Hepatocyte (in vitro differentiated cells): ENCODE results near the gene CFD. TPM values are rescaled to one million over a fixed set of nuclear protein-coding genes. Genes with fewer than 3 reads are reported as not detected.

ENCODE experiments used
- DNase-seq: peaks from one replicate; pipeline ENCODE4 v3.0.0-alpha.2; 2016; ENCODE audit warnings: low spot score
- H2AFZ ChIP-seq: fragments of 200-600 bp; sonication (generic); 2 replicates; pipeline ENCODE4 v1.6.0; 2016; ENCODE audit warnings: antibody characterized with exemption, mild to moderate bottlenecking
- H3K27ac ChIP-seq: fragments of 200-600 bp; sonication (generic); 2 replicates; pipeline ENCODE4 v1.5.1; 2016; ENCODE audit warnings: mild to moderate bottlenecking
- H3K27me3 ChIP-seq: fragments of 200-600 bp; sonication (generic); 2 replicates; pipeline ENCODE4 v1.6.1; 2016
- H3K36me3 ChIP-seq: fragments of 200-600 bp; sonication (generic); replicated peaks from 2 replicates; pipeline ENCODE4 v1.5.1; 2016; ENCODE audit warnings: low read depth; ENCODE audit not compliant: insufficient read depth
- H3K4me1 ChIP-seq: fragments of 200-600 bp; sonication (generic); 2 replicates; pipeline ENCODE4 v1.5.1; 2016; ENCODE audit warnings: mild to moderate bottlenecking, moderate library complexity; ENCODE audit not compliant: insufficient read depth
- H3K4me2 ChIP-seq: fragments of 200-600 bp; sonication (generic); 2 replicates; pipeline ENCODE4 v1.6.0; 2016
- H3K4me3 ChIP-seq: fragments of 200-600 bp; sonication (generic); 2 replicates; pipeline ENCODE4 v1.5.1; 2016; ENCODE audit warnings: mild to moderate bottlenecking
- H3K79me2 ChIP-seq: fragments of 200-600 bp; sonication (generic); 2 replicates; pipeline ENCODE4 v1.6.0; 2017; ENCODE audit warnings: mild to moderate bottlenecking
- H3K9me2 ChIP-seq: fragments of 200-600 bp; sonication (generic); replicated peaks from 2 replicates; pipeline ENCODE4 v1.6.0; 2017; ENCODE audit warnings: mild to moderate bottlenecking; ENCODE audit not compliant: insufficient read depth
- H3K9me3 ChIP-seq: fragments of 200-600 bp; sonication (generic); 2 replicates; pipeline ENCODE4 v1.5.1; 2016; ENCODE audit warnings: low read depth, mild to moderate bottlenecking
- H4K20me1 ChIP-seq: fragments of 200-600 bp; sonication (generic); 2 replicates; pipeline ENCODE4 v1.6.0; 2016; ENCODE audit warnings: mild to moderate bottlenecking; ENCODE audit not compliant: insufficient read depth, poor library complexity, severe bottlenecking
- EZH2 ChIP-seq: fragments of 200-600 bp; sonication (generic); IDR thresholded peaks from 2 replicates; pipeline ENCODE4 v1.6.1; 2016; ENCODE audit warnings: antibody characterized with exemption, mild to moderate bottlenecking, borderline replicate concordance
- EZH2phosphoT487 ChIP-seq: fragments of 200-600 bp; sonication (generic); IDR thresholded peaks from one replicate; pipeline ENCODE4 v1.6.1; 2018; ENCODE audit warnings: antibody characterized with exemption, mild to moderate bottlenecking, low read depth, moderate library complexity; ENCODE audit not compliant: unreplicated experiment, severe bottlenecking
- WGBS: methylation state at CpG from one replicate; pipeline ENCODE4 v1.1.6; 2016; ENCODE audit warnings: low lambda C conversion rate; ENCODE audit errors: missing lambda C conversion rate; 5-methylcytosine and 5-hydroxymethylcytosine counted together
- polyA plus RNA-seq: library from polyadenylated mRNA; unstranded; fragments of >200 nt; fragmentation: Nextera tagmentation; extraction: Ambion mirVana; gene quantifications from 2 replicates; pipeline ENCODE4 v1.2.1, GENCODE V29; 2016
- total RNA-seq: library from RNA; depleted of rRNA; stranded (reverse); fragments of >200 nt; gene quantifications from 2 replicates; pipeline ENCODE4 v1.2.3, GENCODE V29; 2014
- TF ChIP-seq, protein P1 (sequence below): fragments of 200-600 bp; sonication (generic); IDR thresholded peaks from 2 replicates; pipeline ENCODE4 v1.5.1; 2016; ENCODE audit warnings: antibody characterized with exemption, mild to moderate bottlenecking; ENCODE audit not compliant: poor library complexity

The CFD gene
- total and polyA plus RNA-seq, 2 experiments from 2014 or later: 3.3 to 8.2 TPM

GRCh38 chr19:871446-872265, 12.2 kb downstream of the CFD start:
- Histone ChIP-seq H2AFZ (no peak overlapping the region), H3K27ac (peak overlapping the region; percentile 30), H3K27me3 (no peaks in the 10 kb centered on the region), H3K4me3 (no peak overlapping the region), H3K36me3 (no peaks in the 10 kb centered on the region), H3K9me3 (no peaks in the 10 kb centered on the region), H4K20me1 (no peaks in the 10 kb centered on the region), H3K4me2 (peak overlapping the region; percentile 19), H3K79me2 (no peaks in the 10 kb centered on the region), H3K9me2 (no peaks in the 10 kb centered on the region), H3K4me1 (no peaks in the 10 kb centered on the region)
- TF ChIP-seq EZH2 (no peak), EZH2phosphoT487 (no peak)
- TF ChIP-seq, protein P1, sequence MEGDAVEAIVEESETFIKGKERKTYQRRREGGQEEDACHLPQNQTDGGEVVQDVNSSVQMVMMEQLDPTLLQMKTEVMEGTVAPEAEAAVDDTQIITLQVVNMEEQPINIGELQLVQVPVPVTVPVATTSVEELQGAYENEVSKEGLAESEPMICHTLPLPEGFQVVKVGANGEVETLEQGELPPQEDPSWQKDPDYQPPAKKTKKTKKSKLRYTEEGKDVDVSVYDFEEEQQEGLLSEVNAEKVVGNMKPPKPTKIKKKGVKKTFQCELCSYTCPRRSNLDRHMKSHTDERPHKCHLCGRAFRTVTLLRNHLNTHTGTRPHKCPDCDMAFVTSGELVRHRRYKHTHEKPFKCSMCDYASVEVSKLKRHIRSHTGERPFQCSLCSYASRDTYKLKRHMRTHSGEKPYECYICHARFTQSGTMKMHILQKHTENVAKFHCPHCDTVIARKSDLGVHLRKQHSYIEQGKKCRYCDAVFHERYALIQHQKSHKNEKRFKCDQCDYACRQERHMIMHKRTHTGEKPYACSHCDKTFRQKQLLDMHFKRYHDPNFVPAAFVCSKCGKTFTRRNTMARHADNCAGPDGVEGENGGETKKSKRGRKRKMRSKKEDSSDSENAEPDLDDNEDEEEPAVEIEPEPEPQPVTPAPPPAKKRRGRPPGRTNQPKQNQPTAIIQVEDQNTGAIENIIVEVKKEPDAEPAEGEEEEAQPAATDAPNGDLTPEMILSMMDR: no peak
- WGBS: 74% methylated on average over 10 of the region's 33 CpGs
- no peak for DNase-seq

DNA sequence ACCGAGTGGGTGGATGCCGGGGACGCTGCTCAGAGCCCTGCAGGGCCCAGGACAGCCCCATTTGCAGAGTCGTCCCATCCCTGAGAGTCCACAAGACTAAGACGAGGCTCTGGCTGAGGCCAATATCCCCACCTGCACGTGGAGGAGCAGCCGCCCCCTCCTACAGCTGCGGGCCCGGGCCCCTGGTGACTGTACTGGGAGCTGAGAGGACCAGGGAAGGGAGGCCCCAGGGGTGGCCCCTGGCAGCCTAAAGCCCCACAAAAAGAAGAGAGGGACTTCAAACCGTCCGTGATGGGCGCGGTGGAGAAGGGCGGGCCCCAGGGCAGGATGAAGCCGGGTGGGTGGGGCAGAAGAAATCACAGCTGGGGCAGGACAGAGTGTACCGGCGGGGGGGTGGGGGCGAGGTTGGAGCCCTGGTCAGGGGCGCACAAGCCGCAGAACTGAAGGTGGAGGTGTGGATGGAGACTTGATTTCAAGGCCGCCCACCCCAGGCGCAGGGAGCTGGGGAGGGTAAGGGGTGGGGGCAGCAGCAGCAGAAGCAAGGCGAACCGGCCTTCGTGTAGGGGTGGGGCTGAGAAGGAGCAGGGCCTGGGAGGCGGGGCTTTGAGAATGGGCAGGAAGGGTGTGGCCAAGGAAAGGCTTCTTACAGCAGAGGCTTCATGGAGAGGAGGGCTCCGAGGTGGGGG, 12.9 kb downstream of the CFD start:
- no peaks in the 10 kb centered on the region for H3K79me2 ChIP-seq
- peak overlapping the region; percentile 19 for H3K4me2 ChIP-seq
- WGBS: 84% methylated on average over 20 of the region's 27 CpGs
- peak; percentile 79 for DNase-seq
- H3K27ac ChIP-seq: peak overlapping the region; percentile 30
- H2AFZ ChIP-seq: no peak overlapping the region
- no peak overlapping the region for H3K4me3 ChIP-seq
- TF ChIP-seq, protein P1: no peak
- no peak for TF ChIP-seq EZH2phosphoT487
- TF ChIP-seq EZH2: no peak
- H3K4me1 ChIP-seq: no peaks in the 10 kb centered on the region
- no peaks in the 10 kb centered on the region for H3K36me3 ChIP-seq
- H3K9me3 ChIP-seq: no peaks in the 10 kb centered on the region
- H4K20me1 ChIP-seq: no peaks in the 10 kb centered on the region
- no peaks in the 10 kb centered on the region for H3K9me2 ChIP-seq
- no peaks in the 10 kb centered on the region for H3K27me3 ChIP-seq

DNA sequence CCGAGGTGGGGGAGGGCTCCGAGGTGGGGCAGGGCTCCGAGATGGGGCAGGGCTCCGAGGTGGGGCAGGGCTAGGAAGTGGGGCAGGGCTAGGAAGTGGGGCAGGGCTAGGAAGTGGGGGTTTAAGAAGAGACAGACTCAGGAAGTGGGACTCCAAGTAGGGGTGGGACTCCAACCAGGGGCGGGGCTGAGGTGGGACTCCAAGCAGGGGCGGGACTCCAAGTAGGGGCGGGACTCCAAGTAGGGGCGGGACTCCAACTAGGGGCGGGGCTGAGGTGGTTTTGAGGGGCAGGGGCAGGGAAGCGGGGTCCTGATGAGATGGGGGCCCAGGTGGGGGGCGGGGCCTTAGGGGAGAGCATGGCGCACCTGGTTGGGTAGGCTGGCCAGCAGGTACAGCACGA, 13.6 kb downstream of the CFD start:
- TF ChIP-seq EZH2 (no peak), EZH2phosphoT487 (no peak)
- TF ChIP-seq, protein P1: no peak
- Histone ChIP-seq H3K27ac (no peak overlapping the region), H2AFZ (no peak overlapping the region), H3K4me3 (no peak overlapping the region), H3K9me2 (no peaks in the 10 kb centered on the region), H4K20me1 (no peaks in the 10 kb centered on the region), H3K4me2 (no peak overlapping the region), H3K36me3 (no peaks in the 10 kb centered on the region), H3K27me3 (no peaks in the 10 kb centered on the region), H3K4me1 (no peaks in the 10 kb centered on the region), H3K79me2 (no peaks in the 10 kb centered on the region), H3K9me3 (no peaks in the 10 kb centered on the region)
- no peak for DNase-seq
- no CpG with 5 or more reads among the region's 13 CpGs for WGBS
